NCI-H748 (cell line): ENCODE measurements around the gene BRINP2.

Experiments
- DNase-seq: peaks from one replicate; lab custom pipeline; 2025; ENCODE audit not compliant: unreplicated experiment; lab: John Stamatoyannopoulos, UW

The BRINP2 gene

DNA sequence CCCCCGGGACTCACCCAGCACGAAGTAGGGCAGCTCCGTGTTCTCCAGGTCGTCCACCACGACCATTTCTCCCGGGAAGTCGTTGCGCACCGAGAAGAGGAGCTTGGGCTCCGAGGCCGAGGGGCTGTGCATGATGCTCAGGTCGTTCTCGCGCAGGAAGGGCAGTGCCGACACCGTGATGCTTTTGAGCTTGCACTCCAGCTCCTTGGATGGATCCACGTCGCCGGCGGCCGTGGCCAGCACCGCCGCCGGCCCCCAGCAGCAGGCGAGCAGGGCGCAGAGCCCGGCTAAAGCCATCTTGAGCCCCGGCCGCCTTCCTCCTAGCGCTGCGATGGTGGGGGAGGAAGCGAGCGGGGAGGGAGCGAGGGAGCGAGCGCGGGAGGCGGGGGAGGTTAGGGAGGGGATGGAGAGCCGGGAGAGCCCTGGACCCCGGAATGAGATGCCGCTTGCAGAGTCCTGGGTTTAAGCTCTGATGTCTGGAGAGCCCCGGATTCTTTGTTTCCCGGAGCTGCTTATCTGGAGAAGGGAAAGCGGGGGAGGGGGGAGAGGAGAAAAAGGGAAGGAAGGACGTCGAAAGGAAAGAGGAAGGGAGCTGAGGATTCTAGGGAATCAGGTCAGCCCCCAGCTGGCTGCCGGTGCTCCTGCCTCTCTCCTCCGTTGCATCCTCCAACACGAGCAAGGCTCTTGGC is 6.2 kb upstream of the BRINP2 start, which contains the start of gene ASTN1:
Gene ASTN1, minus strand, starts transcription at position 333 of the 689 bp plus-strand sequence. Its CDS starts 36 bp downstream, at position 297.
- DNase-seq, result peak; percentile 59

GRCh38 chr1:177165069-177165439 is 5.7 kb upstream of the BRINP2 start:
- no peak for DNase-seq

- peak; percentile 15 for DNase-seq
Measured at GRCh38 chr1:177171536-177172123, 872 bp downstream of the BRINP2 start.

DNA sequence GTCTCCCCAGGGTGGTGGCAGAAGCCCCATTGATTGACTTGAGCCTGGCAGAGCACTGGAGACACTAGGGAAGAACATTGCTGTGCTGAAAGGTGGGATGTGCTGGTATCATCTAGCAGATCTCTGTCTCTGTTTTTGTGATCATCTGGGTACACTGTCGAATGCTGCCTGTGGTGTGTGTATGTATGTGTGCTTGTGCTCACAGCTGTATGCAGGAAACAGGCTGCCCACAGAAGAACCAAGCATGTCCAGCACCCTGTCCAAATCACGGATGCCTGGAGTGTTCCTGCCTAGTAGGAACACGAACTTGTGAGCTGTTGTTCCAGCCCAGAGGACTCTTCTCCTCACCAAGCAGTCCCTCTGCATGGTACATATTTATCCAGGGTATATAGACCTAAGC is 1.5 kb downstream of the BRINP2 start:
- no peak for DNase-seq

DNA sequence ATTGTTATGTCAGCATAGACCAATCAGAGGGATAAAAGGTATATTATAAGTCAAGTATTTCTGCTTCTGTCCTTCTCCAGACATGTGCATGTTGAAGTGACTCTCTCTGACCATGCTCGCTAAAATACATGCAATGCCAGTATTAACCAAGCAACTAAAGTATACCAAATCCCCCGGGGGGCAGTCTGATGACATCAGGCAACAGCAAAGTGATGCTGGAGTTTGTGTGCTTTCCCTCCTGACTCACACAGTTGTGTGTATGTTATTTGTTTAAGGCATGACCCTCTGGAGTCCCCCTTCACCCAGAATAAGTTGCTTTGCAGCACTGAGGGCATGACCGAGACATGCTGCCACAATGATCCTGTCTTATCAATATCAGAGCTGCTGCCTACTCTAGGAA is 2.1 kb downstream of the BRINP2 start:
- no peak for DNase-seq

- no peak for DNase-seq
Measured at GRCh38 chr1:177173976-177174375, 3.2 kb downstream of the BRINP2 start.

DNA sequence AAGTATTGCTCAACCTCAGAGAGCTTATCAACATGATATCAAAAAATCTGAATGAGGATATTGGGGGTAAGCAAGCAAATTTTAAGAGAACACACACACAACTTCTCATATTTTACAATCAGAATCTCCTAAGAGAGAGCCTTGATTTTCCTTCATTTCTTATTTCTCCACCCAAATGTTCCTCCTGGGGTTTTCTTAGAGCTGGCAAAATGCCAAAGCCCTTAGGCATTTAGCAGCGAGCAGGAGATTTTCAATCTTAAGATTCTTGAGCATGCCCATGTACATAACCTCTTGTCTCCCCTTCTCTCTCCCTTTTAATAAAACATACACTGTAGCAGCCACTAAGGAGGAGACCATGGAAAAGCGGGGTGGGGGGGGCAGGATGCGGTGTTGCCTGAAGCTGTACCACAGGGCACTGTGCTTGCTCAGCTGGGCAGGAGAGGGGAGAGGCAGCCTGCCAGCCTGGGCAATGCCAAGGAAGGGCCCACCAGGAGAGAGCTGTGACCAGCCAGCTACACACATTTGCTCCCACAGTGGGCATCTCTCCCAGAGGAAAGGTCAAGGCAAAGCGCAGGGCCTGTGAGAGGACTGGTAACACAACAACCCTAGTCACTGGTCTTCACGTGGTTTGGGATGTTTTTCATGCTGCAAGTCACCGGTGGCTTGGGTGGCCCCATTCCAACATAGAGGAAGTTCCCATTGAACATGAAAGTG is 4.3 kb downstream of the BRINP2 start:
- no peak for DNase-seq

GRCh38 chr1:177181280-177181630 is 10.5 kb downstream of the BRINP2 start:
- DNase-seq, result no peak

DNA sequence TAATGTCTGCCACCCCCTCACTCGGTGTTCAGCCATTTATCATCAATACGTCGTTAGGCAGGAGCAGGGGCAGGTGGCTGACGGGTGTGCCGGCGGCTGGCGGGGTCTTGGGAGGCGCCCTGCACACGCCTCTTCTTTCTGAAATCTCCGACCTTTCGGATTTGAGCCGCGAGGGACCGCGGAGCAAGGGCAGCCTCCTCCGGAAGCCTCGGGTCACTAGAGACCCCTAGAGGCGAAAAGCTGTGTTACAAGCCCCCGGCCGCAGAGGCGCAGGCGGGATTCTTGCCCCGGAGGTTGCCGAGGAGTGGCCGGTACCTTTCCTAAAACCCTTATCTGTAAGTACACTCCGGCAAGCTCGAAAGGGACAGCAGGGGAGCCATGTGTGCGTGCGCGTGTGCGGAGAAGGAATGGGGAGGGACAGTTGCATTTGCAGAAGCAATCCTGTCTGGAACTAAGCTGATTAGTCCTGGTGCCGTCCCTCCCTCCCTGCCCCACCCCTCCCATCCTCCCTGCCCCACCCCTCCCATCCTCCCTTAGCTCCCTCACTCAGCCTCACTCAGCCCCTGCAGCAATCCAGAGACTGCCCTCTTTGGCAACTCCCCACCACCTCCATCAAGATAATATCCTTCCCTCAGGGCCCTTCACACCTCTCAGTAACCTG is 11.0 kb downstream of the BRINP2 start:
- peak; percentile 85 for DNase-seq

- no peak for DNase-seq
Measured at GRCh38 chr1:177183836-177184235, 13.1 kb downstream of the BRINP2 start.

DNA sequence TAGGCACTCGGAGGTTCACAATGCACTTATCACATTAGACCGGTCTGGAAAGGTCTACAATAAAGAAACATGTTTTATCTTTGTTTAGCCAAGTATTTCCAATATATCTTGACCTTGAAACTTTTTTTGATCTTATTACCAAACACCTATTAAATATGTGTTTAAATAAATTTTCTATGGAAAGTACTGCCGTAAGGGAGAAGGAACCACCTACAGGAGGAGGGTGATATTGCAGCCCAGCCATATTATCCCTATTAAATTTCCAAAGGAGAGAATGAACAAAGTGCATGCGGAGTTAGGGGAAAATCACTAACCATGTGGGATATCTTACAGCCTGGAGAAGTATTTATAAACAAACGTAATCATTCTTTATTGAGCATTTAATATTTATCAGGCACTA is 14.5 kb downstream of the BRINP2 start:
- DNase-seq, result no peak

GRCh38 chr1:177186639-177187038 is 15.9 kb downstream of the BRINP2 start:
- DNase-seq, result no peak

DNA sequence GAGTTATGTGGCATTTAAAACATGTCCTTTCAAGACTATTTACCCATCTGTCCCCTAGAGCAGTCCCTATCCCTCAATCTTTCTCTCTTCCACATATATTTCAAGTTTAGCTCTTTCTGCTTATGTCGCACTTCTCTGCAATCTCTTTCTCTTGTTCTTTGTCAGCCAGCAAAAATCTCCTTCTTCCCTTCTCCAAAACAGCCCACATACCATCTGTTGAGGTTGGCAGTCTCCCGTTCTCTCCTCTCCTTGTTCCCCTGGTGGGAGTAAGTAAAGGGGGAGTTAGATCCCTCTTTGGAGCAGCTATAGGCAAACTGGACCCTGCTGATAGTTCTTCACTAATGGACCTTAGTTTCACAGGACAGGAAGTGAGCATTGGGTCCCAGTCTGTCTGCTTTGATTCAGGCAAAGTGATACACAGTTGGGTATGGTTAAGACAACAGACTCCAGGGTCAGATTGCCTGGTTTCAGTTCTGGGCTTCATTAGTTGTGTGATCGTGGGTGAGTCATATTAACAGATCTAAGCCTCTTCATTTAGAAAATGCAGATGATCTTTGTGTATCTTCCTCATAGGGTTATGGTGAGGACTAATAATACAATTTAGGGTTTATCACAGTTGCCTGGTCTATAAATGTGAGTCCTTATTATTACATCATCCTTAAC is 19.7 kb downstream of the BRINP2 start:
- no peak for DNase-seq

DNA sequence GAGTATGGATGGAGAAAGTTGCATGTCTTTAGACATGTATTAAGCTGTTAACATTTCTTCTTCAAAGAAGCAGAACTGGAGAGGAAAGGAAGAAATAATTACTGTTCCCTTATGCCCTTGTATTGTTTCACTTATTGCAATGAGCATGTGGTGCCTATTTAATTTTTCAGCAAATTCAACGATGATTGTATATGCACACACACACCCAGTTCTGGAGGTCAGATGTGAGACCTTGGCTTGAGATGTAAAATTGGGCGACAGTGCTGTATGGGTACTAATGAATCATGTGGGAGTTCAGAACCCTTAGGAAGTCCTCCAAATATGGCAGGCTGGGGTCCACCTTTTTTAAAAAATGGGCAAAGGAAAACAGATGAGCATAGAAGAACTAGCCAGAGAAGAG is 27.5 kb downstream of the BRINP2 start:
- no peak for DNase-seq

- no peak for DNase-seq
Measured at GRCh38 chr1:177200290-177200689, 29.5 kb downstream of the BRINP2 start.

DNA sequence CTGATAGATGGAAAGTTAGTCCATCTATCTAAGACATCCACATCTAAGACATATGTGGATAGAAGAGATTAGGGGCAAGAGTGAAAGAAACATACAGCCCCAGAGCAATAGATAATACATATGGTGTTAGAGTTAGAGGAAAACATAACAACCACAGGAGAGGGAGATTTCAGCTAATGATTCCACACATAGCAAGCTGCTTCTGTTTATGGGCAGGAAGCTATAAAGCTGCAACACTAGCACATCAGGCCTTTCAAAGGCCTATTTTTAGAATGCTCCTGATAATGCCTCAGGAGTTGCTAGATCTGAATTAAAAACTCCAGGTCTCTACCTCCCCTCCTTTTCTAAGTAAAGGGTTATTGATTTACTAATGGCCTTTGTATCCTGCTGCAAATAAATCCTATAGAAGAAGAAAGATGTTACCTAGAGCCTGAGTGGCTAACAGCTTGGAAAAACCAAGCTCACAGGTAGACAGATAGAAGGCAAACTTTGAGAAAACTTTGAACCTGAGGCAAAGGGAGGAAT is 36.1 kb downstream of the BRINP2 start:
- no peak for DNase-seq

- no peak for DNase-seq
Measured at GRCh38 chr1:177208920-177209319, 38.2 kb downstream of the BRINP2 start.

- peak; percentile 87 for DNase-seq
Measured at GRCh38 chr1:177209357-177209756, 38.6 kb downstream of the BRINP2 start.

DNA sequence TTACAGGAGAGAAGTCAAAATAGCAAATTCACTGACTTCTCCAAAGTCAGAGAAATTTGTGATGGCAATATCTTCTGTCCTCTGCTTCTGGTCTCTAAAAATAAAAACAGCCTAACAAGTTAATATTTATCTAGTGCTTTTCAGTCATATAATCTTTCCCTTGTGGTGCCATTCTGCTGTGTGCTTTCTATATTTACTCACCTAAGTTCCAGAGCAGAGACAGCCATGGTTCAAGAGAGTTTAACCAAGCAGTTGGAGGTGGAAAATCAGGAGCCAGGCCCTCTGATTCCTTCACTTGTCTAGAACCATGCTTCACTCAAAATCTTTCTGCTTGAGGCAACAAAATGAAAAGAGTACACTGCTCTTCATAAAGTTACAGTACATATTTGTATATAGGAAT is 39.3 kb downstream of the BRINP2 start:
- no peak for DNase-seq

GRCh38 chr1:177211231-177211630 is 40.5 kb downstream of the BRINP2 start:
- DNase-seq, result no peak

DNA sequence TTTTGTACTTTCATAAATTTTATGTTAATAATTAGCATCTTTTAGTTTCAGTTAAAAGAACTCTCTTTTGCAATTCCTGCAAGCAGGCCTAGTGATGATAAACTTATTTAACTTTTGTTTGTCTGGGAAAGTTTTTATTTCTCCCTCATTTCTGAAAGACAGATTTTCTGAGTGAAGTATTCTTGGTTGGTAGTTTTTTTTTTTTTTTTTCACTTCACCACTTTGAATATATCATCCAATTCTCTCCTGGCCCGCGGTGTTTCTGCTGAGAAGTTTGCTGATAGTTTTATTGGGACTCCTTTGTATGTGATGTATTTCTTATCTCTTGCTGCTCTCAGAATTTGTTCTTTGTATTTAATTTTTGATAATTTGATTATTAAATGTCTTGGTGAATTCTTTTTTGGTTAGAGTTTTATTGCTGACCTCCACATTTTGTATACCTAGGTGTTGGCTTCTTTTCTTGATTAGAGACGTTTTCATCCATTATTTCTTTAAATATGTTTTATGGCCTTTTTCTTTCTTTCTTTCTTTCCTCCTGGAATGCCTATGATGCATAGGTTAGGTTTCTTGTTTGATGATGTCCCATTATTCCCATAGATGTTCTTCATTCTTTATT is 45.9 kb downstream of the BRINP2 start:
- DNase-seq, result no peak
